Endothelial cell of umbilical vein (primary cell): ENCODE data around the gene RSPH10B2.

Source experiments
- CTCF ChIP-seq, 2 donors: IDR thresholded peaks; 1 replicate in 1 of 2; 2 replicates in 1 of 2; pipeline ENCODE4 v1.5.1; 2011; ENCODE audit warnings: low read length in 2 of 2, mild to moderate bottlenecking in 2 of 2, moderate library complexity in 2 of 2, control low read depth in 1 of 2, inconsistent platforms in 1 of 2, low read depth in 1 of 2; ENCODE audit not compliant: insufficient read depth in 1 of 2; ENCODE audit errors: extremely low read depth in 1 of 2
- EZH2 ChIP-seq: IDR thresholded peaks from 2 replicates; pipeline ENCODE4 v1.6.1; 2012; ENCODE audit warnings: borderline replicate concordance, low read depth, mild to moderate bottlenecking, moderate library complexity, low read length, inconsistent platforms; ENCODE audit not compliant: severe bottlenecking
- FOS ChIP-seq: IDR thresholded peaks from 2 replicates; pipeline ENCODE4 v1.6.1; 2011; ENCODE audit warnings: mild to moderate bottlenecking, low read length, moderate library complexity, borderline replicate concordance; ENCODE audit not compliant: insufficient read depth
- GATA2 ChIP-seq: IDR thresholded peaks from 2 replicates; pipeline ENCODE4 v1.7.0; 2011; ENCODE audit warnings: low read depth, mild to moderate bottlenecking, moderate library complexity, mixed read lengths, low read length; ENCODE audit not compliant: insufficient read length, insufficient read depth
- MAX ChIP-seq: IDR thresholded peaks from 2 replicates; pipeline ENCODE4 v1.6.1; 2011; ENCODE audit not compliant: insufficient read depth, insufficient read length
- MYC ChIP-seq: IDR thresholded peaks from one replicate; pipeline ENCODE4 v1.6.1; 2011; ENCODE audit warnings: mild to moderate bottlenecking, low read depth, low read length
- POLR2A ChIP-seq: IDR thresholded peaks from 2 replicates; pipeline ENCODE4 v1.6.1; 2012; ENCODE audit warnings: low read depth, mild to moderate bottlenecking, control low read depth, low read length
- POLR2AphosphoS5 ChIP-seq: IDR thresholded peaks from 2 replicates; pipeline ENCODE4 v1.6.1; 2012; ENCODE audit warnings: low read depth, mild to moderate bottlenecking, control low read depth, low read length, moderate library complexity; ENCODE audit not compliant: insufficient read depth

GRCh38 chr7:6727663-6728062 lies 26.2 kb upstream of the RSPH10B2 start:
- no peak for TF ChIP-seq MYC
- no peak for TF ChIP-seq EZH2
- TF ChIP-seq CTCF (IDR thresholded peaks at IDR 0.05; ENCODE audit: extremely low read depth in 1 of 2, insufficient read depth in 1 of 2, low read depth in 1 of 2, low read length in 2 of 2), result no peak
- no peak for TF ChIP-seq POLR2A
- TF ChIP-seq POLR2AphosphoS5, result no peak
- no peak for TF ChIP-seq MAX
- no peak for TF ChIP-seq GATA2
- no peak for TF ChIP-seq FOS
